HL-60 (cell line): ENCODE measurements around the gene PTTG1.

ENCODE experiments used
- GABPA ChIP-seq: IDR thresholded peaks from 2 replicates; pipeline ENCODE4 v1.6.1; 2012; ENCODE audit warnings: low read depth
- POLR2AphosphoS5 ChIP-seq: IDR thresholded peaks from 2 replicates; pipeline ENCODE4 v1.6.1; 2012; ENCODE audit warnings: low read depth
- TF ChIP-seq, protein P1 (sequence below): IDR thresholded peaks from one replicate; pipeline ENCODE4 v1.5.1; 2011; ENCODE audit warnings: low read length, control low read depth, inconsistent platforms; ENCODE audit not compliant: insufficient read depth

DNA sequence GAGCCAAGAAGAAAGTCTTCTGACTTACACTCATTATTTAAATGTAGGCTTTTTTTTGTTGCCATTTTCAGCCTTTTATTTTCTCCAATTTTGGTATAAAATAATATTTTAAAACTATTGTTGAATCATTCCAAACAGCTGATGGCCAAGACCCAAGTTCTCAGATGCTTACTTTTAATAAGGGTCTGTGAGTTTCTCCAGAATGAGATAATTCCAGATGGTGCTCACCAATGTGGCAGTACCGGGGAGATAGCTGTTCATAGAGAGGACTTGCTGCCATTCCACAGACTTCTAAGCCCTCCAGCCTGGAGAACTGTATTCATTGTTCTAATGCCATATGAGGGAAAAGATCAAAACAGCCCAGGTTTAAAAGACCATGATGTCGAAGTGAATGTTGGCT is 46.0 kb upstream of the PTTG1 start:
- no peak for TF ChIP-seq POLR2AphosphoS5
- TF ChIP-seq, protein P1, sequence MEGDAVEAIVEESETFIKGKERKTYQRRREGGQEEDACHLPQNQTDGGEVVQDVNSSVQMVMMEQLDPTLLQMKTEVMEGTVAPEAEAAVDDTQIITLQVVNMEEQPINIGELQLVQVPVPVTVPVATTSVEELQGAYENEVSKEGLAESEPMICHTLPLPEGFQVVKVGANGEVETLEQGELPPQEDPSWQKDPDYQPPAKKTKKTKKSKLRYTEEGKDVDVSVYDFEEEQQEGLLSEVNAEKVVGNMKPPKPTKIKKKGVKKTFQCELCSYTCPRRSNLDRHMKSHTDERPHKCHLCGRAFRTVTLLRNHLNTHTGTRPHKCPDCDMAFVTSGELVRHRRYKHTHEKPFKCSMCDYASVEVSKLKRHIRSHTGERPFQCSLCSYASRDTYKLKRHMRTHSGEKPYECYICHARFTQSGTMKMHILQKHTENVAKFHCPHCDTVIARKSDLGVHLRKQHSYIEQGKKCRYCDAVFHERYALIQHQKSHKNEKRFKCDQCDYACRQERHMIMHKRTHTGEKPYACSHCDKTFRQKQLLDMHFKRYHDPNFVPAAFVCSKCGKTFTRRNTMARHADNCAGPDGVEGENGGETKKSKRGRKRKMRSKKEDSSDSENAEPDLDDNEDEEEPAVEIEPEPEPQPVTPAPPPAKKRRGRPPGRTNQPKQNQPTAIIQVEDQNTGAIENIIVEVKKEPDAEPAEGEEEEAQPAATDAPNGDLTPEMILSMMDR: no peak
- TF ChIP-seq GABPA: no peak
